Gastroesophageal sphincter (tissue), 4 donors: ENCODE data around the gene PURA. TPM values are rescaled to one million over a fixed set of nuclear protein-coding genes. Genes with fewer than 3 reads are reported as not detected.
"Not testable (repeated sequence)": the region's sequence is repeated elsewhere in the genome, so short reads cannot be mapped to it uniquely, and the experiment has no call there.

Experiments used
- ATAC-seq: fragments of 150-250 bp; one replicate; pipeline ENCODE4 v1.9.1; 2016; ENCODE audit warnings: mild to moderate bottlenecking, moderate library complexity
- H3K27ac ChIP-seq, 4 donors: fragments of 200-600 bp; sonication (generic) in 3 of 4; 1 replicate in 3 of 4; 2 replicates in 1 of 4; pipeline ENCODE4 v1.5.1; 2016 to 2019
- H3K27me3 ChIP-seq: fragments of 200-600 bp; sonication (generic); one replicate; pipeline ENCODE4 v1.5.1; 2019
- H3K36me3 ChIP-seq, 2 donors: fragments of 200-600 bp; sonication (generic); one replicate each; pipeline ENCODE4 v1.5.1; 2019; ENCODE audit warnings: control low read depth in 1 of 2
- H3K4me1 ChIP-seq, 3 donors: fragments of 200-600 bp; sonication (generic); 1 replicate in 2 of 3; 2 replicates in 1 of 3; pipeline ENCODE4 v1.5.1; 2016 to 2019; ENCODE audit warnings: control low read depth in 2 of 3
- H3K4me3 ChIP-seq, 2 donors: fragments of 200-600 bp; sonication (generic); one replicate each; pipeline ENCODE4 v1.5.1; 2019; ENCODE audit warnings: mild to moderate bottlenecking in 1 of 2, moderate library complexity in 1 of 2
- H3K9me3 ChIP-seq, 3 donors: fragments of 200-600 bp; sonication (generic); one replicate each; pipeline ENCODE4 v1.5.1; 2017 to 2019; ENCODE audit warnings: control low read depth in 2 of 3
- CTCF ChIP-seq, 4 experiments: fragments of 200-600 bp in 2 of 4; fragments of 450-650 bp in 2 of 4; sonication (generic) in 1 of 4; IDR thresholded peaks; one replicate each; pipeline ENCODE4 v1.5.1; 2017 to 2019; ENCODE audit warnings: antibody characterized with exemption in 4 of 4, mild to moderate bottlenecking in 2 of 4, moderate library complexity in 2 of 4
- EP300 ChIP-seq: sonication (generic); formaldehyde crosslinking; IDR thresholded peaks from one replicate; pipeline ENCODE4 v1.6.1; 2017; ENCODE audit warnings: antibody characterized with exemption, mild to moderate bottlenecking
- POLR2A ChIP-seq, 2 donors: fragments of 450-650 bp; IDR thresholded peaks; one replicate each; pipeline ENCODE4 v1.6.1; 2017; ENCODE audit warnings: antibody characterized with exemption in 2 of 2, mild to moderate bottlenecking in 2 of 2, moderate library complexity in 1 of 2
- POLR2AphosphoS5 ChIP-seq: sonication (generic); formaldehyde crosslinking; IDR thresholded peaks from one replicate; pipeline ENCODE4 v1.6.1; 2017; ENCODE audit warnings: antibody characterized with exemption
- WGBS, 2 donors: methylation state at CpG; one replicate each; pipeline ENCODE4 v1.1.5; 2018; ENCODE audit warnings: low coverage in 1 of 2; 5-methylcytosine and 5-hydroxymethylcytosine counted together
- total RNA-seq, 4 donors: library from RNA; depleted of rRNA; stranded (reverse); fragments of >200 nt; gene quantifications; one replicate each; pipeline ENCODE4 v1.1.0, GENCODE V29; 2016

Gene PURA
- total RNA-seq, 4 donors from 2014 or later, result 38.0 to 61.0 (median 49.1) TPM

DNA sequence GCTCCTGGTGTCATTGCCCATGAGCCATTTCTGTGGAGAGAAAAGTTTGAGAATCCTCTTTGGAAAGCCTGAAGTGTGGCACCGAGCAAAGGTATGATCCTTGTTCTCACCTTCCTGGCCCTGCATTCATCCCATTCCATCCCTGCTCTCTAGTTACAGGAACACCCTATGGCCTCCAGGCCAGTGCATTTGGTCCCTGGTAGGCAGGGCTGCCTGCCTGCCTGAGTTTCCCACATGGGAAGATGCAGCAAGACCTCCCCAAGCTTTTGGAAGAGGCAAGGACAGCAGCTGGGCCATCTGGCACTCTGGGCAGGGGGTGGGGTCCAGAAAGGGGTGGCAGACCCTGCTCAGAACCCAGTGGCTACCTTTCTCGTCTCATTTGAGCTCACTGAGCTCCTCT is 36.3 kb downstream of the PURA start:
- no peaks in the 10 kb centered on the region for H3K9me3 ChIP-seq
- no peak overlapping the region for H3K4me3 ChIP-seq
- ATAC-seq, result no peak
- peaks cover 0 to 29% (median 13%) of the 10 kb centered on the region in 3 donors for H3K4me1 ChIP-seq
- WGBS, 2 donors, result 100% methylated on average over 1 of the region's 2 CpGs
- no peak overlapping the region for H3K27ac ChIP-seq
- H3K27me3 ChIP-seq, result no peaks in the 10 kb centered on the region
- TF ChIP-seq EP300 (no peak), POLR2A (IDR thresholded peaks at IDR 0.05) (no peak), POLR2AphosphoS5 (no peak), CTCF (IDR thresholded peaks at IDR 0.05) (no peak)
- no peaks in the 10 kb centered on the region for H3K36me3 ChIP-seq

DNA sequence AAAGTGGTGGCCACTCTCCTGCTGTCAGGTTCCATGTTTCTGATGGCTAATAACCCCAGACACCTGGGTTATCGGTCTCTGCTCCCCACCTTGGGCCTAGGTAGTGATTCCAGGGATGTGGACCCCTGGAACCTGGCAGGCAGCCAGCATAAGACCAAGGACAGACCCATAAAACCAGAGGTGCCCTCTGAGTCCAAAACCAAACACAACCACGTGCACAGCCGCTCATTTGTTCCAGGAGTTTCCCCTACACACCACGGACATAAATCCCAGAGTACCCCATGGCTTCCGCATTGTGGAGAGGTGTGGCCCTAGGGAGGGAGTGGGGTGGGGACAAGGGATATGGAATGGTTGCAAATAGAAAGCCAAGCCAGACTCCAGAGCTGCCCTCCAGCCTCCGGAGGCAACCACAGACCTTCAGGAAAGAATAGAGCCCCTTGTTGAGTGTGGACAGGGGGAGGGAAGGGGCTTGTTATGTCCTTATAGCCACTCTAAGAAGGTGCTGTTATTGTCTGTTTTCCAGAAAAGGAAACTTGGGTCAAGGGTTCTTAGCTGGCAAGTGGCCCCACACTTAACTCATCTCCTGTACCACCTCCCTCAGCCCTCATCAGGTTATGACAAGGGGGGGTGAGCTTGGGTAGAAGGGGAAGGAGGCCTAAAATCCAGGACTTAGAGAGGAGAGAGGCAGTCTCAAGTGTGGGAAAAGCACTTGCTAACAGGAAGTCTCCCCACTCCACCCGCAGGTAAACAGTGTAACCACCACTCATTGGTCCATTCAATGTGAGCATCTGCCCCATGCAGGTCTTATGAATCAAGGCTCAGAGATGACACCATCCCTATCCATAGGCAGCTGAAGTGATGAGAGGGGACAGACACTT is 37.5 kb downstream of the PURA start:
- Histone ChIP-seq H3K4me1 (peaks cover 0 to 19% (median 2%) of the 10 kb centered on the region in 3 donors), H3K36me3 (no peaks in the 10 kb centered on the region), H3K4me3 (no peak overlapping the region), H3K27ac (no peak overlapping the region), H3K9me3 (no peaks in the 10 kb centered on the region), H3K27me3 (no peaks in the 10 kb centered on the region)
- WGBS, 2 donors, result 70% methylated on average over 2 of the region's 7 CpGs; no CpG with 5 or more reads in 1 of the 2 donors
- TF ChIP-seq POLR2A (IDR thresholded peaks at IDR 0.05) (no peak), POLR2AphosphoS5 (no peak)
- no peak for ATAC-seq

DNA sequence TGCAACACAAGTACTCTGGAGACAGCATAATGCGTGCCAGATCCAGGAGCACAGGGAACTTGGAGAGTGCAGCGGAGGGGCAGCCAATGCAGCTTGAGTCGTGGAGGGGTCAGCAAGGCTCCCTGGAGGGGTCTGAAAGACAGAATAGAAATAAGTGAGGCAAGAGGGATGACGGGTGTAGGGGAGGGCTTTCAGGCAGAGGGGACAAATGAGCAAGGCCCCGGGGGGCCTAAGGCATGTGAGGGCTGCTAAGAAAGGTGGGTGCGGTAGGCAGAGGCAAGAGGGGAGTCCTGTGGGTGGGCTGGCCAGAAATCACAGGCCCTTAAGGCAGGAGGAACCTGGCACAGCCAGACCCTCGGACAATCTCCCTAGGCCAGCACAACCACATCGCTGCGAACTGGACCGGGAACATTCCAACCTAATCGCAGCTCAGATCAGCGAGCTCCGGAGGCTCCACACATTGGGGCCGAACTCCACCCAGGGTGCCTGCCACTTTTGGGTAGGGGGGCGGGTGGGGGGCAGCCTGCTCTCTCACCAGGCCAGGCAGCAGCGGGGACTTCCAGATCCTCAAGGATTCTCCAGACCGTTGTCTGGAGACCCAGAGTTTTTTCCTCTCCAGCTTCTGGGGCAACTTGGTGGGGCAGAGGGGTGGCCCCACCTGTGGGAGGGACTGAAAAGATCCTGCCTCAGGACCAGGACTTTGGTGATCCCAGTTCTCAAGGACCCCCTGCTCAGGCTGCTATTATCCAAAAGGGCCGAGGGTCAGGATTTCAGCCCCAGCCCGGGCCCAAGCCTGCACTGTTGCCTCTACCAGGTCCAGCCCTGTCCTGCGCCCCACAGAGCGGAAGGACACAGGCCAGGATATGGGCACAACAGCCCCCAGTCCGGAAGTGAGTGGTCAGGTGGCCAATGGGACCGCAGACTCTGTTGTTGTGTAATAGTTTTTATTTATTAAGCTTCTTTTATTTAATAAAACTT is 38.4 kb downstream of the PURA start:
- peaks cover 0 to 24% (median 0%) of the 10 kb centered on the region in 3 donors for H3K4me1 ChIP-seq
- no peak for ATAC-seq
- no peak overlapping the region for H3K4me3 ChIP-seq
- no peaks in the 10 kb centered on the region for H3K27me3 ChIP-seq
- 67 to 84% methylated on average over 7 to 9 of the region's 23 CpGs for WGBS, 2 donors
- H3K27ac ChIP-seq, result no peak overlapping the region
- TF ChIP-seq POLR2AphosphoS5, result no peak
- no peak for TF ChIP-seq CTCF (IDR thresholded peaks at IDR 0.05)
- TF ChIP-seq POLR2A (IDR thresholded peaks at IDR 0.05), result no peak
- TF ChIP-seq EP300, result no peak
- H3K36me3 ChIP-seq, result no peaks in the 10 kb centered on the region
- no peaks in the 10 kb centered on the region for H3K9me3 ChIP-seq

DNA sequence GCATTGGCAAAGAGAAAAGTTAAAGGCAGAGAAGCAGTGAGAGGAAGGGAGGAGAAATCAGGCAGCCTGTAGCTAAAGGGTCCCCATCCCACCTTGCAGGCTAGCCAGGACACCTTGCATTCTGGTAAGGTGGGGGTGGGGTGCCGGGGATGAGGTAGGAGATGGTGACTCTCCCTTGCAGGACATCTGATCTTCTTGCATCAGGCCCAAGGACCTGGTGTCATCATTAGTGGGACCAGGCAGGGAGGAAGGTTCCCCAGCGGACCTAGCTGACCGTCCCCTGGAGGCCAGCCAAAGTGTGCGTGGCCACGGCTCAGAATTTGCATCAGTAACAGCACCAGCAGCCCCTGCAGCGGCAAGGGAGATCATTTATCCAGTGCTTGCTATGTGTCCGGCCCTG is 39.3 kb downstream of the PURA start:
- Histone ChIP-seq H3K9me3 (no peaks in the 10 kb centered on the region), H3K27me3 (no peaks in the 10 kb centered on the region), H3K27ac (no peak overlapping the region), H3K36me3 (no peaks in the 10 kb centered on the region), H3K4me1 (peaks cover 0 to 29% (median 0%) of the 10 kb centered on the region in 3 donors), H3K4me3 (no peak overlapping the region)
- TF ChIP-seq POLR2A (IDR thresholded peaks at IDR 0.05), result no peak
- TF ChIP-seq CTCF (IDR thresholded peaks at IDR 0.05), result no peak
- no peak for TF ChIP-seq EP300
- no peak for TF ChIP-seq POLR2AphosphoS5
- WGBS, 2 donors, result 50 to 57% methylated on average over 2 to 4 of the region's 7 CpGs
- ATAC-seq, result no peak

GRCh38 chr5:140153905-140154304 is 40.0 kb downstream of the PURA start:
- Histone ChIP-seq H3K27ac (no peak overlapping the region), H3K27me3 (no peaks in the 10 kb centered on the region), H3K9me3 (no peaks in the 10 kb centered on the region), H3K36me3 (no peaks in the 10 kb centered on the region), H3K4me3 (no peak overlapping the region), H3K4me1 (peaks cover 0 to 29% (median 0%) of the 10 kb centered on the region in 3 donors)
- TF ChIP-seq EP300 (no peak), POLR2AphosphoS5 (no peak), CTCF (IDR thresholded peaks at IDR 0.05) (no peak), POLR2A (IDR thresholded peaks at IDR 0.05) (no peak)
- no peak for ATAC-seq
- 68% methylated on average over 4 of the region's 8 CpGs; no CpG with 5 or more reads in 1 of the 2 donors for WGBS, 2 donors

- not testable (repeated sequence) for ATAC-seq, H3K27ac ChIP-seq, H3K27me3 ChIP-seq, H3K4me3 ChIP-seq, H3K9me3 ChIP-seq, H3K36me3 ChIP-seq
- 83 to 88% methylated on average over 9 to 11 of the region's 21 CpGs for WGBS, 2 donors
- peaks cover 0 to 29% (median 0%) of the 10 kb centered on the region in 3 donors for H3K4me1 ChIP-seq
These were observed 40.9 kb downstream of the PURA start for GRCh38 chr5:140154710-140155381.
